HG03558 (cell line): ENCODE measurements around the gene EPS8.

ENCODE experiments used
- ATAC-seq: cut with Tn5 transposase; IDR thresholded peaks from one replicate; pipeline ENCODE4 v1.9.1; 2021; ENCODE audit warnings: moderate number of reproducible peaks; ENCODE audit not compliant: unreplicated experiment; ENCODE audit errors: extremely low read depth

Gene EPS8

GRCh38 chr12:15789220-15790171 lies at the start of gene EPS8:
Gene EPS8 (minus strand): TSS chr12:15789388. CDS start chr12:15682951, 106,437 bp downstream.
- peak; percentile 80 for ATAC-seq

GRCh38 chr12:15837141-15837790 lies 48.1 kb upstream of the EPS8 start:
- no peak for ATAC-seq

GRCh38 chr12:15834575-15834974 lies 45.4 kb upstream of the EPS8 start:
- ATAC-seq = no peak

- no peak for ATAC-seq
Measured at GRCh38 chr12:15831315-15831978, 42.3 kb upstream of the EPS8 start.

GRCh38 chr12:15830538-15830937 lies 41.4 kb upstream of the EPS8 start:
- ATAC-seq = no peak

GRCh38 chr12:15829949-15830348 lies 40.8 kb upstream of the EPS8 start:
- no peak for ATAC-seq

- no peak for ATAC-seq
Measured at GRCh38 chr12:15829255-15829654, 40.1 kb upstream of the EPS8 start.

- no peak for ATAC-seq
Measured at GRCh38 chr12:15827136-15827535, 37.9 kb upstream of the EPS8 start.

- no peak for ATAC-seq
Measured at GRCh38 chr12:15824516-15824915, 35.3 kb upstream of the EPS8 start.

- no peak for ATAC-seq
Measured at GRCh38 chr12:15823360-15824128, 34.4 kb upstream of the EPS8 start.

GRCh38 chr12:15819644-15820437 lies 30.7 kb upstream of the EPS8 start:
- ATAC-seq = no peak

- ATAC-seq = no peak
Measured at GRCh38 chr12:15818418-15818817, 29.2 kb upstream of the EPS8 start.

- ATAC-seq = no peak
Measured at GRCh38 chr12:15815730-15816129, 26.5 kb upstream of the EPS8 start.

GRCh38 chr12:15811214-15812127 lies 22.3 kb upstream of the EPS8 start:
- no peak for ATAC-seq

GRCh38 chr12:15808652-15809051 lies 19.5 kb upstream of the EPS8 start:
- ATAC-seq = no peak

- no peak for ATAC-seq
Measured at GRCh38 chr12:15808250-15808649, 19.1 kb upstream of the EPS8 start.

GRCh38 chr12:15806826-15807225 lies 17.6 kb upstream of the EPS8 start:
- no peak for ATAC-seq
